IMR-90 (cell line): ENCODE results near the gene PRKCE. TPM values are rescaled to one million over a fixed set of nuclear protein-coding genes. Genes with fewer than 3 reads are reported as not detected.

Experiments
- ATAC-seq: fragments of 200-7000 bp; cut with Tn5 transposase; 2 replicates; pipeline ENCODE4 v1.9.1; 2020; ENCODE audit warnings: low read depth, mild to moderate bottlenecking, moderate library complexity
- BruUV-seq: library from RNA; stranded (reverse); fragments of 400-500 nt; replicated peaks from 2 replicates; lab custom pipeline; 2021; lab: Mats Ljungman, UMichigan
- CTCF ChIA-PET: fragments of 300-600 bp; formaldehyde crosslinking; extraction: SDS; loops from one replicate; lab custom pipeline; 2021; ENCODE audit warnings: antibody characterized with exemption; lab: Yijun Ruan, JAX
- POLR2A ChIA-PET: fragments of 300-600 bp; sonication (Branson Sonifier 250); formaldehyde crosslinking; loops from one replicate; lab custom pipeline; 2022; ENCODE audit warnings: antibody characterized with exemption; ENCODE audit not compliant: unreplicated experiment; lab: Charles Lee
- DNase-seq: peaks from one replicate; pipeline ENCODE4 v3.0.0; 2013
- H2AFZ ChIP-seq: replicated peaks from 2 replicates; pipeline ENCODE3; 2013; ENCODE audit warnings: low read length, mild to moderate bottlenecking; ENCODE audit not compliant: poor library complexity
- H2AK5ac ChIP-seq: 2 replicates; pipeline ENCODE4 v1.6.1; 2013; ENCODE audit warnings: low read depth, low read length, inconsistent platforms
- H2AK9ac ChIP-seq: replicated peaks from 2 replicates; pipeline ENCODE3; 2013; ENCODE audit warnings: mild to moderate bottlenecking, low read depth, low read length, moderate library complexity; ENCODE audit not compliant: poor library complexity
- H2BK120ac ChIP-seq: 2 replicates; pipeline ENCODE4 v1.6.1; 2013; ENCODE audit warnings: low read depth, low read length, inconsistent platforms
- H2BK15ac ChIP-seq: 3 replicates; pipeline ENCODE4 v1.6.1; 2013; ENCODE audit warnings: low read depth, low read length, inconsistent platforms
- H2BK20ac ChIP-seq: 2 replicates; pipeline ENCODE4 v1.6.1; 2013; ENCODE audit warnings: low read depth, mild to moderate bottlenecking, inconsistent platforms, low read length, moderate library complexity
- H2BK5ac ChIP-seq: 2 replicates; pipeline ENCODE4 v1.6.1; 2013; ENCODE audit warnings: mild to moderate bottlenecking, low read depth, low read length, inconsistent platforms; ENCODE audit not compliant: poor library complexity, severe bottlenecking
- H3K14ac ChIP-seq: replicated peaks from 2 replicates; pipeline ENCODE4 v1.6.1; 2013; ENCODE audit warnings: low read depth, low read length, inconsistent platforms
- H3K18ac ChIP-seq: 2 replicates; pipeline ENCODE4 v1.6.1; 2013; ENCODE audit warnings: low read depth, low read length, control low read depth
- H3K23ac ChIP-seq: 2 replicates; pipeline ENCODE4 v1.6.1; 2013; ENCODE audit warnings: low read depth, low read length, inconsistent platforms
- H3K27ac ChIP-seq: 2 replicates; pipeline ENCODE4 v1.5.1; 2013; ENCODE audit warnings: mild to moderate bottlenecking, control low read depth, low read length; ENCODE audit not compliant: insufficient read depth
- H3K27me3 ChIP-seq: 2 replicates; pipeline ENCODE4 v1.6.1; 2013; ENCODE audit warnings: low read length; ENCODE audit not compliant: control insufficient read depth, insufficient read depth
- H3K36me3 ChIP-seq: 2 replicates; pipeline ENCODE4 v1.6.1; 2013; ENCODE audit warnings: low read length, mixed read lengths; ENCODE audit not compliant: control insufficient read depth, insufficient read depth
- H3K4ac ChIP-seq: 2 replicates; pipeline ENCODE4 v1.6.1; 2013; ENCODE audit warnings: low read depth, low read length, inconsistent platforms
- H3K4me1 ChIP-seq: 2 replicates; pipeline ENCODE4 v1.6.1; 2013; ENCODE audit warnings: low read length, mixed read lengths; ENCODE audit not compliant: control insufficient read depth, insufficient read depth
- H3K4me2 ChIP-seq: 2 replicates; pipeline ENCODE4 v1.6.1; 2013; ENCODE audit warnings: low read depth, mild to moderate bottlenecking, control low read depth, low read length, moderate library complexity
- H3K4me3 ChIP-seq: 2 replicates; pipeline ENCODE4 v1.5.1; 2013; ENCODE audit warnings: low read depth, mild to moderate bottlenecking, control low read depth, low read length, moderate library complexity; ENCODE audit not compliant: insufficient read depth
- H3K56ac ChIP-seq: 2 replicates; pipeline ENCODE4 v1.6.1; 2013; ENCODE audit warnings: low read length, inconsistent platforms; ENCODE audit not compliant: insufficient read depth; ENCODE audit errors: extremely low read depth
- H3K79me1 ChIP-seq, 2 experiments: 2 replicates each; pipeline ENCODE4 v1.6.1; 2013; ENCODE audit warnings: low read length in 2 of 2, inconsistent platforms in 1 of 2, low read depth in 1 of 2
- H3K9ac ChIP-seq: 2 replicates; pipeline ENCODE4 v1.6.1; 2013; ENCODE audit warnings: low read depth, low read length, control low read depth
- H3K9me1 ChIP-seq: 2 replicates; pipeline ENCODE4 v1.6.1; 2013; ENCODE audit warnings: low read length, inconsistent platforms; ENCODE audit not compliant: insufficient read depth
- H3K9me3 ChIP-seq: 2 replicates; pipeline ENCODE4 v1.6.1; 2013; ENCODE audit warnings: low read length; ENCODE audit not compliant: control insufficient read depth, insufficient read depth
- H4K20me1 ChIP-seq: 2 replicates; pipeline ENCODE4 v1.6.1; 2013; ENCODE audit warnings: low read length, inconsistent platforms; ENCODE audit not compliant: insufficient read depth
- H4K5ac ChIP-seq: 2 replicates; pipeline ENCODE4 v1.6.1; 2013; ENCODE audit warnings: mild to moderate bottlenecking, low read depth, low read length, control low read depth
- H4K8ac ChIP-seq, 2 experiments: 2 replicates each; pipeline ENCODE4 v1.6.1; 2013; ENCODE audit warnings: low read depth in 2 of 2, low read length in 2 of 2, control low read depth in 1 of 2, inconsistent platforms in 1 of 2
- H4K91ac ChIP-seq: 2 replicates; pipeline ENCODE4 v1.6.1; 2013; ENCODE audit warnings: low read depth, low read length, inconsistent platforms; ENCODE audit not compliant: insufficient read depth
- CEBPB ChIP-seq: IDR thresholded peaks from 2 replicates; pipeline ENCODE4 v1.6.1; 2012; ENCODE audit warnings: low read depth, low read length, improper control_type of control experiment
- NFE2L2 ChIP-seq: fragments of 150-350 bp; IDR thresholded peaks from 2 replicates; pipeline ENCODE4 v1.6.1; 2016; ENCODE audit warnings: low read depth, mild to moderate bottlenecking, low read length
- WGBS, 2 experiments: methylation state at CpG; one replicate each; pipeline versions ENCODE4 v1.1.5 to v1.1.7; 2013; ENCODE audit warnings: missing lambda C conversion rate in 2 of 2; ENCODE audit not compliant: insufficient read length in 1 of 2; ENCODE audit errors: extremely low coverage in 2 of 2; 5-methylcytosine and 5-hydroxymethylcytosine counted together
- dilution Hi-C: fragments of 300-500 bp; cut with HindIII; formaldehyde crosslinking; loops from one replicate; pipeline ENCODE4 v1.14.3; 2018; ENCODE audit warnings: low sequenced_read_pairs; ENCODE audit not compliant: unreplicated experiment
- in situ Hi-C: fragments of 300-500 bp; cut with MboI; formaldehyde crosslinking; loops from 3 replicates; pipeline ENCODE4 v1.14.3; 2019; ENCODE audit warnings: low sequenced_read_pairs, inconsistent platforms, mixed read lengths
- intact Hi-C: fragments of 100-400 bp; cut with micrococcal nuclease; formaldehyde crosslinking; loops from 2 replicates; pipeline ENCODE4 v1.10.0; 2022
- polyA plus RNA-seq, 3 experiments: library from polyadenylated mRNA; depleted of rRNA; stranded (reverse); fragments of >200 nt; gene quantifications; 2 replicates each; pipeline ENCODE4 v1.2.3, GENCODE V29; 2012; ENCODE audit warnings: low replicate concordance in 1 of 3
- total RNA-seq: library from RNA; depleted of rRNA; stranded (reverse); fragments of >200 nt; gene quantifications from 2 replicates; pipeline ENCODE4 v1.2.3, GENCODE V29; 2012

Gene PRKCE
- total and polyA plus RNA-seq, 2 of the 4 experiments (the other 2 are of a cell fraction): 8.1 to 32.4 TPM

DNA sequence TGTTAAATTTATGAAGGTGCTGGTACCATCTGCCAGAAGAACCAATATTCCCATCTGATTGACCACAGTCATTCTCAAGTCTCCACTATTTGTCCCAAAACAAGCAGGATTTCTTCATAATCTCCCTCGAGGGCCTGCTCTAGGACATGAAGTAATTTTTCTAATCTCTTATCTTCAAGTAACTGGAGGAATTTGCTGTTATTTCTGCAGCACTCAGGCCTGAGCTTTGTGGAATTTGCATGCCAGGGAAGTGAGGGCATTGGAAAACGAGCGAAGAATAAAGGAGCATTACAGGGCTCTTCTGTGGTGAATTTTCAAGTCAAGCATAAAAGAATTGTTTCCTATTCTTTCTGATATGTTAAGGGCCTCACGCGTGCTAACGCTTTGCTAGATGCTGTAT, 484.5 kb downstream of the PRKCE start:
- no peaks in the 10 kb centered on the region for H3K36me3 ChIP-seq
- ChIA-PET POLR2A (no interaction called here), CTCF (interaction anchor here (0.7 kb wide), 1 partner anchor 158 kb away, joined by 3 read pairs; no protein-coding TSS in a partner anchor)
- H2BK120ac ChIP-seq: no peak overlapping the region
- H4K8ac ChIP-seq: no peak overlapping the region
- no peaks in the 10 kb centered on the region for H3K27me3 ChIP-seq
- H3K9me1 ChIP-seq: peaks cover 18% of the 10 kb centered on the region; the same call in 1 of the 2 replicates
- no peak overlapping the region for H3K27ac ChIP-seq
- no peak overlapping the region for H3K14ac ChIP-seq
- H2AFZ ChIP-seq: no peak overlapping the region
- peaks cover 0 to 13% of the 10 kb centered on the region in 2 experiments; a peak in 1 of 4 replicates for H3K79me1 ChIP-seq
- H3K4me1 ChIP-seq: peaks cover 5% of the 10 kb centered on the region
- H3K18ac ChIP-seq: peak overlapping the region; percentile 64; the same call in 1 of the 2 replicates
- H3K4me3 ChIP-seq: no peak overlapping the region
- BruUV-seq: no TSS peak
- H4K5ac ChIP-seq: peak overlapping the region; percentile 38; the same call in 1 of the 2 replicates
- no peak overlapping the region for H3K4ac ChIP-seq
- no CpG with 5 or more reads among the region's 6 CpGs for WGBS, 2 experiments
- 0 out of 2 replicates have a peak overlapping the region, but pooled peaks have one; percentile 11 for H2AK5ac ChIP-seq
- H4K91ac ChIP-seq: no peak overlapping the region
- H3K56ac ChIP-seq: no peak overlapping the region
- H4K20me1 ChIP-seq: no peaks in the 10 kb centered on the region
- H3K9ac ChIP-seq: no peak overlapping the region
- no peak overlapping the region for H2BK20ac ChIP-seq
- H3K4me2 ChIP-seq: peak overlapping the region; percentile 21; the same call in 1 of the 2 replicates
- no peak overlapping the region for H2BK5ac ChIP-seq
- in situ Hi-C loops: no loop called here
- ATAC-seq (peak; percentile 90), DNase-seq (peak; percentile 64)
- intact Hi-C loops: loop anchor here (5.0 kb wide), 1 partner anchor 64 kb away; no protein-coding TSS in a partner anchor
- no peak overlapping the region for H2BK15ac ChIP-seq
- TF ChIP-seq NFE2L2 (no peak), CEBPB (peak; percentile 23; the same call in 1 of the 2 replicates)
- no peak overlapping the region for H2AK9ac ChIP-seq
- dilution Hi-C loops: no loop called here
- no peak overlapping the region for H3K23ac ChIP-seq
- no peaks in the 10 kb centered on the region for H3K9me3 ChIP-seq
